Trophoblast cell (in vitro differentiated cells and primary cell): ENCODE data around the gene ARMC3.

ENCODE experiments used
- DNase-seq, 2 donors: peaks; one replicate each; pipeline ENCODE4 v3.0.0-alpha.2; 2016
- H2AFZ ChIP-seq: 2 replicates; pipeline ENCODE4 v1.6.1; 2013; ENCODE audit warnings: low read length, moderate library complexity, mild to moderate bottlenecking; ENCODE audit not compliant: insufficient read depth, poor library complexity
- H2AK5ac ChIP-seq: 2 replicates; pipeline ENCODE4 v1.6.1; 2013; ENCODE audit warnings: mild to moderate bottlenecking, low read length
- H2BK120ac ChIP-seq: 2 replicates; pipeline ENCODE4 v1.6.1; 2013; ENCODE audit warnings: low read length, mild to moderate bottlenecking, moderate library complexity; ENCODE audit not compliant: insufficient read depth, poor library complexity
- H2BK12ac ChIP-seq: 2 replicates; pipeline ENCODE4 v1.6.1; 2013; ENCODE audit warnings: mild to moderate bottlenecking, low read length, moderate library complexity
- H2BK5ac ChIP-seq: 2 replicates; pipeline ENCODE4 v1.6.1; 2013; ENCODE audit warnings: low read length, low read depth, moderate library complexity, mild to moderate bottlenecking; ENCODE audit not compliant: poor library complexity
- H3K14ac ChIP-seq: 2 replicates; pipeline ENCODE4 v1.6.1; 2013; ENCODE audit warnings: mild to moderate bottlenecking, low read length
- H3K18ac ChIP-seq: 2 replicates; pipeline ENCODE4 v1.6.1; 2013; ENCODE audit warnings: mild to moderate bottlenecking, low read length
- H3K23ac ChIP-seq: 2 replicates; pipeline ENCODE4 v1.6.1; 2013; ENCODE audit warnings: low read length
- H3K27ac ChIP-seq: 2 replicates; pipeline ENCODE4 v1.5.1; 2013; ENCODE audit warnings: low read depth, mild to moderate bottlenecking, inconsistent platforms, low read length, moderate library complexity
- H3K27me3 ChIP-seq: 2 replicates; pipeline ENCODE4 v1.6.1; 2013; ENCODE audit warnings: inconsistent platforms, mild to moderate bottlenecking, low read length, moderate library complexity; ENCODE audit not compliant: insufficient read depth
- H3K36me3 ChIP-seq, 2 experiments: 1 replicate in 1 of 2; 2 replicates in 1 of 2; pipeline ENCODE4 v1.6.1; 2013; ENCODE audit warnings: low read length in 2 of 2, mild to moderate bottlenecking in 2 of 2, moderate library complexity in 1 of 2; ENCODE audit not compliant: insufficient read depth in 2 of 2, control insufficient read depth in 1 of 2
- H3K4ac ChIP-seq: 2 replicates; pipeline ENCODE4 v1.6.1; 2013; ENCODE audit warnings: low read depth, mild to moderate bottlenecking, low read length, moderate library complexity
- H3K4me1 ChIP-seq, 2 experiments: 1 replicate in 1 of 2; 2 replicates in 1 of 2; pipeline ENCODE4 v1.6.1; 2013; ENCODE audit warnings: low read length in 2 of 2, mild to moderate bottlenecking in 2 of 2, moderate library complexity in 1 of 2; ENCODE audit not compliant: insufficient read depth in 2 of 2, control insufficient read depth in 1 of 2
- H3K4me2 ChIP-seq: 2 replicates; pipeline ENCODE4 v1.6.1; 2013; ENCODE audit warnings: inconsistent platforms, mild to moderate bottlenecking, low read length, moderate library complexity
- H3K4me3 ChIP-seq: 2 replicates; pipeline ENCODE4 v1.5.1; 2013; ENCODE audit warnings: mild to moderate bottlenecking, low read depth, low read length, inconsistent platforms
- H3K79me1 ChIP-seq: one replicate; pipeline ENCODE4 v1.6.1; 2013; ENCODE audit warnings: low read length
- H3K79me2 ChIP-seq: 2 replicates; pipeline ENCODE4 v1.6.1; 2013; ENCODE audit warnings: low read length, mild to moderate bottlenecking; ENCODE audit not compliant: control insufficient read depth, insufficient read depth, poor library complexity
- H3K9ac ChIP-seq: 2 replicates; pipeline ENCODE4 v1.6.1; 2013; ENCODE audit warnings: mild to moderate bottlenecking, low read length
- H3K9me3 ChIP-seq: 2 replicates; pipeline ENCODE4 v1.6.1; 2013; ENCODE audit warnings: low read depth, mild to moderate bottlenecking, control low read depth, inconsistent platforms, low read length; ENCODE audit not compliant: insufficient read depth
- H4K12ac ChIP-seq: 2 replicates; pipeline ENCODE4 v1.6.1; 2013; ENCODE audit warnings: low read depth, mild to moderate bottlenecking, low read length, moderate library complexity
- H4K8ac ChIP-seq: 2 replicates; pipeline ENCODE4 v1.6.1; 2013; ENCODE audit warnings: low read depth, mild to moderate bottlenecking, low read length, moderate library complexity
- H4K91ac ChIP-seq: one replicate; pipeline ENCODE4 v1.6.1; 2013; ENCODE audit warnings: low read depth, mild to moderate bottlenecking, low read length, moderate library complexity
- whole genome bisulfite sequencing: extraction: QIAGEN DNeasy Blood & Tissue Kit; methylation state at CpG from one replicate; pipeline ENCODE4 v1.1.7; 2013; ENCODE audit warnings: missing lambda C conversion rate; ENCODE audit not compliant: insufficient read length, insufficient coverage; ENCODE audit errors: extremely low coverage; 5-methylcytosine and 5-hydroxymethylcytosine counted together

The ARMC3 gene

DNA sequence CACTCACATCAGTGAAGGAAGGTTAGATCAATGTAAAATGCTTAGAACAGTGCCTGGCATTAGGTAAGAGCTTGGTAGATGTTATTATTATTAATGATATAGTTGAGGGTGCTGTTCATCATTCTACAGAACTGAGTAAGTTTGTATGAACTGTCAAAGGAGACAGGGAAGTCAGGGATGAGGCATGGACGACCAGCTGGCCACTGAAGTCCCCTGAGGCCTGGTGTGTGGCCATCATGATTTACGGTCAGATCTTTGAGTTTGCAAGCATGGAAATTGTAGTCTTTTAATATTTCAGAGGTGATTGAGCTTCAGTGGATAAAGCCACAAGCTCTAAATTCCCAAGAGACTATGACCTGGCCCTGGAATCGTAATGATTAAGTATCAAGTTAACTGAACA is 6.9 kb downstream of the ARMC3 start:
- Histone ChIP-seq H3K18ac (no peak overlapping the region), H4K91ac (no peak overlapping the region), H2BK5ac (no peak overlapping the region), H3K79me1 (no peaks in the 10 kb centered on the region), H3K14ac (no peak overlapping the region), H3K4me2 (no peak overlapping the region), H3K4me1 (no peaks in the 10 kb centered on the region), H3K79me2 (no peaks in the 10 kb centered on the region), H4K8ac (no peak overlapping the region), H3K4ac (no peak overlapping the region), H3K27me3 (no peaks in the 10 kb centered on the region), H3K4me3 (no peak overlapping the region), H3K9ac (no peak overlapping the region), H3K23ac (no peak overlapping the region), H2BK120ac (no peak overlapping the region), H3K9me3 (no peaks in the 10 kb centered on the region), H3K36me3 (no peaks in the 10 kb centered on the region), H2BK12ac (no peak overlapping the region), H2AK5ac (no peak overlapping the region), H2AFZ (no peak overlapping the region), H3K27ac (no peak overlapping the region), H4K12ac (no peak overlapping the region)
- no peak for DNase-seq
- WGBS = no CpG with 5 or more reads among the region's 3 CpGs

DNA sequence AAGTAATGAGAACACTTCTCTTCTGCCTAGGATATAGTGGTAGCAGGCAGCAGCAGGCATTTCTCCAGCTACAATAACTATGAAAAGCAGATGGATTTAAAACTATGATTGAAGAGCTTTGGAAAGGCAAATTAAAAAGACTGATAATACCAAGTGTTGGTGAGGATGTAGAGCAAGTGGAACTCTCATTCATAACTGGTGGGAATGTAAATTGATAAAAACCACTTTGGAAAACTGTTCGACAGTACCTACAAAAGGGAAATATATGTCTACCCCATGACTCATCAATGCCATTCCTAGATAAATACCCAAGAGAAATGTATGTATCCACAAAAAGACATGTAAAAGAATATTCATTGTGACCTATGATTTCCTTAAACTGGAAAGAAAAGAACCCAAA is 14.6 kb downstream of the ARMC3 start:
- Histone ChIP-seq H3K4me3 (no peak overlapping the region), H3K4me2 (no peak overlapping the region), H3K23ac (no peak overlapping the region), H3K27ac (no peak overlapping the region), H3K9me3 (no peaks in the 10 kb centered on the region), H3K36me3 (no peaks in the 10 kb centered on the region), H2AK5ac (no peak overlapping the region), H3K9ac (no peak overlapping the region), H3K4ac (no peak overlapping the region), H3K27me3 (no peaks in the 10 kb centered on the region), H2BK120ac (no peak overlapping the region), H4K8ac (no peak overlapping the region), H3K79me1 (no peaks in the 10 kb centered on the region), H2BK5ac (no peak overlapping the region), H3K18ac (no peak overlapping the region), H2AFZ (no peak overlapping the region), H4K91ac (no peak overlapping the region), H3K14ac (no peak overlapping the region), H3K79me2 (no peaks in the 10 kb centered on the region), H3K4me1 (no peaks in the 10 kb centered on the region), H4K12ac (no peak overlapping the region), H2BK12ac (no peak overlapping the region)
- DNase-seq = no peak
- no CpG with 5 or more reads among the region's 1 CpG for WGBS

- no peak overlapping the region for H3K9ac ChIP-seq
- H2BK120ac ChIP-seq = no peak overlapping the region
- H2AK5ac ChIP-seq = no peak overlapping the region
- H2AFZ ChIP-seq = no peak overlapping the region
- H2BK12ac ChIP-seq = no peak overlapping the region
- H3K27me3 ChIP-seq = no peaks in the 10 kb centered on the region
- H3K9me3 ChIP-seq = no peaks in the 10 kb centered on the region
- H3K36me3 ChIP-seq = no peaks in the 10 kb centered on the region
- H3K79me2 ChIP-seq = no peaks in the 10 kb centered on the region
- H3K18ac ChIP-seq = no peak overlapping the region
- no peak overlapping the region for H3K23ac ChIP-seq
- WGBS = no CpG with 5 or more reads among the region's 2 CpGs
- H4K8ac ChIP-seq = no peak overlapping the region
- H3K4me2 ChIP-seq = no peak overlapping the region
- H3K27ac ChIP-seq = no peak overlapping the region
- H3K4me3 ChIP-seq = no peak overlapping the region
- DNase-seq = no peak
- H2BK5ac ChIP-seq = no peak overlapping the region
- H3K14ac ChIP-seq = no peak overlapping the region
- no peak overlapping the region for H4K91ac ChIP-seq
- no peak overlapping the region for H3K4ac ChIP-seq
- no peak overlapping the region for H4K12ac ChIP-seq
- H3K79me1 ChIP-seq = no peaks in the 10 kb centered on the region
- H3K4me1 ChIP-seq = no peaks in the 10 kb centered on the region
Observed at GRCh38 chr10:22945934-22946673, 18.3 kb downstream of the ARMC3 start.

DNA sequence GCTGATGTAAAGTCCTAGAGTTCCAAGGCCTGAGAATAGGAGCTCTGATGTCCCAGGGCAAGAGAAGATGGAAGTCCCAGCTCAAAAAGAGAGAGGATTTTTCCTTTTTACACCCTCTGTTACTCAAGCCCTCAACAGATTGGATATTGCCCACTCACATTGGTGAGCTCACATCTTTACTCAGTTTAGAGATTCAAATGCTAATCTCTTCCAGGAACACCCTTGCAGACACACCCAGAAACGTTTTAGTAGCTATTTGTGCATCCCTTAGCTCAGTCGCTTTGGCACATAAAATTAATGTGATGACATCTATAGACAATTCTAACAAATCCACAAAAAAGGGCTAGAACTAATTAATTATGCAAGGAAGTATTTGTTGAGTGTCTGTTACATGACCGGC is 27.1 kb downstream of the ARMC3 start:
- no peak overlapping the region for H3K9ac ChIP-seq
- no peak overlapping the region for H3K4me3 ChIP-seq
- no peak overlapping the region for H2BK120ac ChIP-seq
- H4K8ac ChIP-seq = no peak overlapping the region
- no peak overlapping the region for H2BK5ac ChIP-seq
- WGBS = no CpG with 5 or more reads among the region's 3 CpGs
- no peak overlapping the region for H2BK12ac ChIP-seq
- no peak overlapping the region for H3K4me2 ChIP-seq
- H2AK5ac ChIP-seq = no peak overlapping the region
- no peaks in the 10 kb centered on the region for H3K36me3 ChIP-seq
- H3K23ac ChIP-seq = no peak overlapping the region
- H3K4me1 ChIP-seq = no peaks in the 10 kb centered on the region
- H3K79me2 ChIP-seq = no peaks in the 10 kb centered on the region
- no peak overlapping the region for H3K18ac ChIP-seq
- no peaks in the 10 kb centered on the region for H3K27me3 ChIP-seq
- H4K91ac ChIP-seq = no peak overlapping the region
- H3K4ac ChIP-seq = no peak overlapping the region
- H3K9me3 ChIP-seq = peaks cover 4% of the 10 kb centered on the region
- no peak overlapping the region for H4K12ac ChIP-seq
- no peak overlapping the region for H3K27ac ChIP-seq
- no peaks in the 10 kb centered on the region for H3K79me1 ChIP-seq
- H2AFZ ChIP-seq = no peak overlapping the region
- H3K14ac ChIP-seq = no peak overlapping the region
- DNase-seq = no peak
